ENCODE measurements around the gene ABCG1.
A peak's percentile ranks its signal among the peaks of the same experiment; 100 is the strongest.

Gene ABCG1

DNA sequence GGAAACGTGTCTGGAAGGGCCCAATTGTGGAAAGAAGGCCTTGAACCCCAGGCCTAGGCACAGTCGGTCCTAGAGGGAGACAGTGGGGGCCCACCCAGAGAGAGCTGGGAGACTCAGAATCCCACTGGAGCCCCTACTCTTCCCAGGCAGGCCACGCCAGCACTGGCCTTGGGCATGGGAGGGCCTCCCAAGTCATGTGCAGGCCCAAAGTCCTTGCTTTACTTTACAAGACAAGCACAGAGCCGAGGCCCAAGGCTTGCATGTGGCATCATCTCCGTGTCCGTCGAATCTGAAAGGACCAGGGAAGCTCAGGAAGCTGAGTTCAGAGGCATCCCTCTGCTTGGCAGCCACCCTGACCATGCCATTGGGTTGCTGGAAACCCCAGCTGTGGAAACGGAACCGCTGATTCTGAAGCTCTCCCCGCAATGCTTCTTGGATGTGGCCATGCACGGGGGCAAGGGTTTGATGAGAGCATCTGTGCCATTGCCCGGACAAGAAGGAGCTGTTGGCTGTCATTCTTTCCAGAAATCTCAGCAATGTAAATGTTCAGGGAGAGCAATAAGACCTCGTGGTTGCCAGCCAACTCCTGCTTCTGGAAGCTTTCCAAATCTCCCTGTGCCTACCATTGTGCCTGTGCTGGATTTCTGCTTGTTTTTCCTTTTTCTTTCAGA lies 32.8 kb downstream of the ABCG1 start:
- no peak for DNase-seq (ENCODE audit: low read depth)

DNA sequence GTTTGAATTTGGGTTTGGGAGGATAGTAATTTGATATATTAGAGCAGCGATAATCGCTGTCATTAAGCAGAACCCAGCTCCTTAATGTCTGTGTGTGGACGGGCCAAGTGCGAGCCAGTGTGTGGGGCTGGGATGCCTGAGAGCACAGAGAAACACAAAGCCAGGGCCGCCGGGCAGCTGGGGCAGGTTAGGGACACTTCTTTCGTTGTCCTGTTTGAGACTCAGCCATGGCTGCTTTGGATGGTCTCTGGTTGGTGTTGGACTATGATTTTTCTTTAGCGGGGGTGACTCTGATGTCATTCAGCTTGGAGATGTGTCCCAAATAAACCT lies 33.4 kb downstream of the ABCG1 start:
- DNase-seq (ENCODE audit: low read depth) = no peak

GRCh38 chr21:42252778-42253340 lies 33.9 kb downstream of the ABCG1 start:
- DNase-seq (ENCODE audit: low read depth) = no peak

- no peak for DNase-seq (ENCODE audit: low read depth)
These were observed 34.5 kb downstream of the ABCG1 start for GRCh38 chr21:42253466-42253865.

- DNase-seq (ENCODE audit: low read depth) = no peak
These were observed 35.1 kb downstream of the ABCG1 start for GRCh38 chr21:42254083-42254482.

DNA sequence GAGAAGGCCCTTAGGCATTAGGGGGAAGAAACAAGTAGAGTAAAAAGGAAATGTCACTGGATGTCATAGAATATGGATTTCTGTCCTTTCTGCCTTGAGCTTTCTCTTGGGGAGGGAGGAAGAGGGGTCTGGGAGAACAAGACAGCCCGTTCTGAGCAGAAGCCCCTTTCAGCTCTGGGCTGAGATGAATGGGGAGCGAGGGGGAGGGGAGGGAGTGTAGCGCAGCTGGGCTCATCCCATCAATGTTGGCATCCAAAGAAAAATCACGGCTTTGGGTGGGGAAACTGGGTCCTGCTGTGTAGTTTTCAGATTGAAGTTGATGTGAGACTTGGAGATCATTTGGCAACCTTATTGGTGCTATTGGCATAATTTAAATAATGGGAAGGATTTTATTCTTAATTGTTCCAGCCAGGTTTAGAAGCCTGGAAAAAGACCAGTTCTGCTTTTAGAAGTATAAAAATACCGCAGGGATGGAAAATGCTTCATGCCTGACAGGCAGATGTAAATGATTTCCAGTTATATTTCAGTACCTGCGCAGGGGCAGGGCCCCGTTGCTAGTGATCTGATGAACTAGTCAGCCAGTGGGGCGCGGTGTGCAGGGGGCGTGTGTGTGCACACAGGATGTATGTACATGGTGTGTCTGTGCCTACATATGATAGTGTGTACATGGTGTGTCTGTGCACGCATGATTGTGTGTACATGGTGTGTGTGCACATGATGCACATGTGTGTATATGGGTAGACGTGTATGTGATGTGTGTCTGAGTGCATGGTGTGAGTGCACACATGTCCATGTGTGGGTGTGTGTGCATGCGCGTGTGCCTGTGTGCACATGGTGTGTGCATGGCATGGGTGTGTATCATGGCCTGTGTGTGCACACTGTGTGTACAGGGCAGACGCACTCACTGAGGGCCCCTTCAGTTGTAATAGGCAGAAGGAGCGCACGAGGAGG lies 36.0 kb downstream of the ABCG1 start:
- DNase-seq (ENCODE audit: low read depth) = no peak

DNA sequence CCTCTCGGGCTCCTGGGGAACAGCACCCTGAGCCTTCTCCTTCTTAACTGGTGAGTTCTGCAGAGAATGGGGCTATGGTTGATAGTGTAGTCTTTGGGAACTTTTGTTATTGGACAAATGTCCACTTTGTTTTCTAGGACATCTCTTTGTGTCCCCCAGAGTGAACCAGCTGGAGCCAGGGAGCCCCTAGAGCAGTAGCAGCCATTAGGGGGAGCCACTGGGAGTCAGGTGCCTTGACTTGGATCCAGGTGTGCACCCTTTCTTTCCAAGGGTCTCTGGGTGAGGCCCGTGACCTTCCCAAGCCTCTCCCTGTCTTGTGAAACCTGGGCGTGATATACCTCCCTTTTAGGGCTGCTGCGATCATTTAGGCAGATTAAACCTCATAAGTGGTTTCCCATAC lies 36.9 kb downstream of the ABCG1 start:
- no peak for DNase-seq (ENCODE audit: low read depth)

DNA sequence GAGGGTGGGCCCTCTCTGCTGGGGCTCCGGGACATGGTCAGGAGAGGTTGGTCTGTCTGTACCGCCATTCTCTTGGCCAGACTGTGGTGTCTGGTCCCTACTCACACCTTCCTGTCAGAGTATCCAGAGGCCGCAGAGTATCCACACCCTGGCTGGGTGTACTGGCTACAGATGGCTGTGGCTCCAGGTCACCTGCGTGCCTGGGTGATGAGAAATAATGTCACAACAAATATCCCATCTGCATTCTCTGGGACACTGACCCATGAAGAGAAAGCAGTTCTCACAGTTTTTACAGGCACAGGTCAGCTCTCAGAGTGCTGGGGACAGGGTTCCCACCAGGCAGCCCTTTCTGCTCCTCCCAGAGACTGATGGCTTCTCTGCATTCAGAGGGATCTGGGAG lies 37.4 kb downstream of the ABCG1 start:
- DNase-seq (ENCODE audit: low read depth) = no peak

DNA sequence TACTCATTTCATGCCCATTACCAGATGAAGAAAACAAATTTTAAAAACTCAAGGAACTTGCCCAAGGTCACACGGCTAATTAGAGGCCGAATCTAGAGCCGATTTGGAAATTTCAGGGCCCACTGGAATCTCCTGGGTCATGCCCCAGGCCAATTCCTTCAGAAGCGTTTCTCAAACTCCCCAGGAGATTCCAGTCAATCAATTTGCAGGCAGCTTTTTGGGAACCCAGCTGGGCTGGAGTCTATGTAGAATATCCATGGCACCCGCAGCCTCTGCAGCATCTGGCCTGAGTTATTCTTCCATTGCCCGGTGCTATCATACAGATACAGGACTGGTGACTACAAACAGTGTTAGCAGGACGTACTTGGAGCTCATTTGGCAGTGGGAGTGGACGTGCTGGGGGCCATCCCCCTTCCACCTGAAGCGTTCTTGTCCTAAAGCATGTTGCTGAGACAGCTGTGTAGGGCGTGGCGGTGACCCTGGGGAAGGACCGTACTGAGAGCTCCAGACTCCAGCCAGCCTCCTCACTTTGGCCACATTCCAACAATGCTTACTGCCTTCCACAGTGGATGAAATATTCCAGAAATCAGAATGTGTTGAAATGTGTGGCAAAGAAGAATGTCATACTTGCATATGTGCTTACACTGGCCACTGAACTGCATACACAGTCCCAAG lies 38.3 kb downstream of the ABCG1 start:
- no peak for DNase-seq (ENCODE audit: low read depth)

- peak; percentile 2 for DNase-seq (ENCODE audit: low read depth)
These were observed 39.4 kb downstream of the ABCG1 start for GRCh38 chr21:42258150-42258884.

DNA sequence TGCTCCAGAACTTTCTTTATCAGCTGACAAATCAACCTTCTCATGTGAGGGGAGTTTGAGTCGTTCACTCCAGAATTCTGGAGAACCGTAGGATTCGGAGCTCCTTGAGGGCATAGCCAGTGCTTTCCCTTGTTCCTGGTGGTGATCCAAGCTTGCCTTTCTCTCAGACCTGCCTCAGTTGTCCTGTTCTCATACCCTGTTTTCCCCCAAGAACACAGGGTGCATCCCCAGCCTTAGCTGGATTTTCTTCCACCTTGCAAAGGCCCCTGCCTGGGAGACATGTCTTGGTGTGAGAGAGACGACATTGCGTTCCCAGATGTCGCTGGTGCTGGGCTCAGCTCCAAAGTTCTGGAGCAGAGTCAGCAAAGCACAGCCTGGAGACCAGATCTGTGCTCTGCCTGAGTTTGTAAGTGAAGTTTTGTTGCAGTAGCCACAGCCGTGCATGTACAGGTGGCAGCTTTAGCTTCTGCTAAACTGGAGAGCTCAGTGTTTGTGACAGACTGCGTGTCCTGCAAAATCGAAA lies 40.0 kb downstream of the ABCG1 start:
- no peak for DNase-seq (ENCODE audit: low read depth)

GRCh38 chr21:42260121-42260520 lies 41.2 kb downstream of the ABCG1 start:
- no peak for DNase-seq (ENCODE audit: low read depth)

DNA sequence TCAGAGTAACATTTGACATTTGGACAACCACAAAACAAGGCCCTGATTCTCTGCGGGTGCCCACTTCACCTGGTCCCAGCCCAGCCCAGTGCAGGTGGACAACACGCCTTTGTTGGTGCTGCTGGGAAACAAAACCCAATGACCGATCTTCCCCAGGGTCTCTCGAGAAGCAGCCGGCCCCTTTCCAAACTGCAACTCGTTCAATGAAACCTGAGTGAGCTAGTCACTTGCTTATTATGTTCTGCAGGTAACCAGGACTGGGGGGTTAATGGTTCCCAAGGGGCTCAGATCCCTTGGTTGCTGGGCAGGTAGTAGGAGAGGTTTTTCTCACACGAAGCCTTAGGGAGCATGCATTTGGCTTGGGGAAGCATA lies 42.9 kb downstream of the ABCG1 start:
- no peak for DNase-seq (ENCODE audit: low read depth)

GRCh38 chr21:42262831-42263231 lies 43.9 kb downstream of the ABCG1 start:
- DNase-seq (ENCODE audit: low read depth) = no peak

- no peak for DNase-seq (ENCODE audit: low read depth)
These were observed 44.7 kb downstream of the ABCG1 start for GRCh38 chr21:42263591-42264131.

- no peak for DNase-seq (ENCODE audit: low read depth)
These were observed 45.6 kb downstream of the ABCG1 start for GRCh38 chr21:42264245-42265195.

DNA sequence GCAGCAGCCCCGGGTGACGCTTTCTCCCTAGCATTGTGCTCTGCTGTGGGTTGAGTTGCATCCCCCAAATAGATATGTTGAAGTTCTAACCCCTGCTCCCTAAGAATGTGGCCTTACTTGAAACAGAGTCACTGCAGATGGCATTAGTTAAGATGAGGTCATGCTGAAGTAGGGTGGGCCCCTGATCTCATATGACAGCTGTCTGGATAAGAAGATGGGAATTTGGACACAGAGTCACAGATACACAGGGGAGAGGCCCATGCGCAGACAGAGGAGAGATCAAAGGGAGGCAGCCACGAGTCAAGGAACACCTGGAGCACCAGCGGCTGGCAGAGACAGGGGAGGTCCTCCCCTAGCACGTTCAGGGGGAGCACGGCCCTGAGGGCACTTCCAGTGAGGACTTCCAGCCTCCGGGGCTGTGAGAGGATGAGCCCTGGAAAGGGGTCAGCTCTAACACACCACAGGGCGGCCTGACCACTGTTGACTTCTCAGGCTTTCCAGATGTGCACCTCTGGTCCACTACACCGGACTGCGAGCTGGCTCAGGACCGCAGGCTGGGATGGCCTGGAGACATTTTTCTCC lies 46.4 kb downstream of the ABCG1 start:
- no peak for DNase-seq (ENCODE audit: low read depth)

DNA sequence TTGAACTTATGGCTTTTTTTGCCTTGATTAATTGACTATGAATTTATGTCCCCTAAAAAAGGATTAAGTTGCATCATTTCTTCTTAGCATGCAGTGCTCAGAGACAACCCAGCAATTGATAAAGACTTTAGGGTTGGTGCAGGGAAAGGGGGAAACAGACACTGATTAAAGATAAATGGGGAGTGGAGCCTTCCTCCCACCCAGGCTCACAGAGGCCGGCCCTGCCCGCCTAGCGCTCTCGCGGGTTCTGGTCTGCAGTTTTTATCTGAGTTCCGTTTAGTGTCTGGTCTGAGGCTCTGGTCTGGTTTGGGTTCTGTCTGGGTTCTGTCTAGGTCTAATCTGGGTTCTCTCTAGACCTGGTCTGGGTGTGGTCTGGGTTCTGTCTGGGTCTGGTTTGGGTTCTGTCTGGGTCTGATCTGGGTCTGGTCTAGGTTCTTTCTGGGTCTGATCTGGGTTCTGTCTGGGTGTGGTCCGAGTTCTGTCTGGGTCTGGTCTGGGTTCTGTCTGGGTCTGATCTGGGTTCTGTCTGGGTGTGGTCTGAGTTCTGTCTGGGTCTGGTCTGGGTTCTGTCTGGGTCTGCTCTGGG lies 48.1 kb downstream of the ABCG1 start:
- DNase-seq (ENCODE audit: low read depth) = no peak

- DNase-seq (ENCODE audit: low read depth) = no peak
These were observed 50.4 kb downstream of the ABCG1 start for GRCh38 chr21:42269386-42269785.

GRCh38 chr21:42271065-42271464 lies 52.1 kb downstream of the ABCG1 start:
- no peak for DNase-seq (ENCODE audit: low read depth)
